HCT116 (cell line): ENCODE results near the gene LRRC74A. TPM values are rescaled to one million over a fixed set of nuclear protein-coding genes. Genes with fewer than 3 reads are reported as not detected.
A peak's percentile ranks its signal among the peaks of the same experiment; 100 is the strongest.

Experiments
- ATAC-seq: fragments of 200-7000 bp; cut with Tn5 transposase; 2 replicates; pipeline ENCODE4 v1.9.1; 2020; ENCODE audit warnings: mild to moderate bottlenecking, moderate library complexity
- BruUV-seq: library from RNA; stranded (reverse); fragments of 400-500 nt; replicated peaks from 2 replicates; lab custom pipeline; 2021; lab: Mats Ljungman, UMichigan
- CTCF ChIA-PET: fragments of 300-600 bp; sonication (Branson Sonifier 250); formaldehyde crosslinking; loops from one replicate; lab custom pipeline; 2021; ENCODE audit warnings: antibody characterized with exemption; lab: Charles Lee
- POLR2A ChIA-PET: fragments of 300-600, 350-600 bp; sonication (Branson Sonifier 250); formaldehyde crosslinking; loops from one replicate; lab custom pipeline; 2021; ENCODE audit warnings: antibody characterized with exemption; lab: Charles Lee
- RAD21 ChIA-PET, 2 experiments: fragments of 300-600 bp; sonication (Branson Sonifier 250); formaldehyde crosslinking; loops; one replicate each; lab custom pipeline; 2023; ENCODE audit warnings: low total read pairs in 2 of 2; ENCODE audit not compliant: uncharacterized antibody in 2 of 2, unreplicated experiment in 2 of 2, low non-redundant PET in 1 of 2; lab: Charles Lee
- DNase-seq: peaks from one replicate; pipeline ENCODE4 v3.0.0-alpha.2; 2010; ENCODE audit warnings: low read depth, low spot score
- H2AFZ ChIP-seq: fragments of 200-600 bp; shearing (Covaris generic), sonication (generic); 2 replicates; pipeline ENCODE4 v1.6.1; 2017; ENCODE audit warnings: low read depth, mixed run types, mixed read lengths, antibody characterized with exemption, low read length; ENCODE audit not compliant: poor library complexity, severe bottlenecking
- H3K27ac ChIP-seq: 2 replicates; pipeline ENCODE4 v1.5.1; 2012; ENCODE audit warnings: low read depth, low read length
- H3K27me3 ChIP-seq: fragments of 200-600 bp; sonication (generic); 2 replicates; pipeline ENCODE4 v1.6.1; 2016; ENCODE audit warnings: mixed run types, low read length, mixed read lengths; ENCODE audit not compliant: insufficient read depth
- H3K36me3 ChIP-seq, 2 experiments: fragments of 200-500 bp in 1 of 2; fragments of 200-600 bp in 1 of 2; sonication (Bioruptor generic) in 1 of 2; sonication (generic) in 1 of 2; 2 replicates each; pipeline versions ENCODE4 v1.5.1 to v1.6.1; 2014 to 2016; ENCODE audit warnings: low read length in 2 of 2, inconsistent platforms in 1 of 2, mixed read lengths in 1 of 2, mixed run types in 1 of 2; ENCODE audit not compliant: insufficient read depth in 2 of 2, control insufficient read depth in 1 of 2
- H3K4me1 ChIP-seq, 2 experiments: fragments of 200-600 bp in 1 of 2; sonication (generic) in 1 of 2; 2 replicates each; pipeline versions ENCODE4 v1.5.1 to v1.6.1; 2012 to 2017; ENCODE audit warnings: low read length in 2 of 2, inconsistent platforms in 1 of 2, mild to moderate bottlenecking in 1 of 2, mixed read lengths in 1 of 2, mixed run types in 1 of 2, moderate library complexity in 1 of 2; ENCODE audit not compliant: insufficient read depth in 2 of 2, control insufficient read depth in 1 of 2
- H3K4me2 ChIP-seq: fragments of 200-600 bp; sonication (generic); 2 replicates; pipeline ENCODE4 v1.6.1; 2017; ENCODE audit warnings: mixed run types, low read length, mixed read lengths
- H3K4me3 ChIP-seq, 2 experiments: fragments of 200-600 bp in 1 of 2; sonication (generic) in 1 of 2; replicated peaks in 1 of 2; 2 replicates each; pipeline ENCODE4 v1.5.1; 2011 to 2016; ENCODE audit warnings: low read length in 2 of 2, control low read depth in 1 of 2, low read depth in 1 of 2, mild to moderate bottlenecking in 1 of 2, mixed read lengths in 1 of 2, mixed run types in 1 of 2
- H3K79me2 ChIP-seq: fragments of 200-600 bp; sonication (generic); 2 replicates; pipeline ENCODE4 v1.6.1; 2017; ENCODE audit warnings: mild to moderate bottlenecking, mixed run types, low read length, moderate library complexity, mixed read lengths; ENCODE audit not compliant: insufficient read depth
- H3K9ac ChIP-seq: fragments of 200-600 bp; sonication (generic); 2 replicates; pipeline ENCODE4 v1.6.1; 2016; ENCODE audit warnings: low read length, mixed read lengths
- H3K9me2 ChIP-seq: fragments of 200-600 bp; sonication (generic), shearing (Covaris generic); 2 replicates; pipeline ENCODE4 v1.6.1; 2017; ENCODE audit warnings: mixed run types, mild to moderate bottlenecking, moderate library complexity; ENCODE audit not compliant: insufficient read depth
- H3K9me3 ChIP-seq, 2 experiments: fragments of 200-500 bp in 1 of 2; fragments of 200-600 bp in 1 of 2; sonication (Bioruptor generic) in 1 of 2; sonication (generic) in 1 of 2; 2 replicates each; pipeline ENCODE4 v1.6.1; 2014 to 2017; ENCODE audit warnings: low read length in 2 of 2, mixed read lengths in 2 of 2, inconsistent platforms in 1 of 2, low read depth in 1 of 2, mild to moderate bottlenecking in 1 of 2, mixed run types in 1 of 2, moderate library complexity in 1 of 2; ENCODE audit not compliant: control insufficient read depth in 1 of 2, insufficient read depth in 1 of 2
- H4K20me1 ChIP-seq: fragments of 200-600 bp; sonication (generic), shearing (Covaris generic); 2 replicates; pipeline ENCODE4 v1.6.1; 2017; ENCODE audit warnings: mixed run types, mild to moderate bottlenecking, moderate library complexity; ENCODE audit not compliant: insufficient read depth
- ELF1 ChIP-seq: IDR thresholded peaks from 2 replicates; pipeline ENCODE4 v1.6.1; 2012; ENCODE audit warnings: low read depth, borderline replicate concordance
- EZH2 ChIP-seq: fragments of 200-600 bp; sonication (generic); IDR thresholded peaks from 2 replicates; pipeline ENCODE4 v1.6.1; 2017; ENCODE audit warnings: antibody characterized with exemption, mixed run types
- EZH2phosphoT487 ChIP-seq: fragments of 200-600 bp; IDR thresholded peaks from 2 replicates; pipeline ENCODE4 v1.6.1; 2018; ENCODE audit warnings: antibody characterized with exemption, borderline replicate concordance
- FOSL1 ChIP-seq: IDR thresholded peaks from 2 replicates; pipeline ENCODE4 v1.6.1; 2012; ENCODE audit warnings: low read depth
- POLR2A ChIP-seq: IDR thresholded peaks from 2 replicates; pipeline ENCODE4 v1.7.0; 2011; ENCODE audit warnings: borderline replicate concordance; ENCODE audit not compliant: insufficient read depth, insufficient read length; ENCODE audit errors: extremely low read depth
- RAD21 ChIP-seq: IDR thresholded peaks from 2 replicates; pipeline ENCODE4 v1.6.1; 2012; ENCODE audit warnings: low read depth, mild to moderate bottlenecking
- SP1 ChIP-seq: IDR thresholded peaks from 2 replicates; pipeline ENCODE4 v1.6.1; 2012; ENCODE audit warnings: low read depth
- YY1 ChIP-seq: IDR thresholded peaks from 2 replicates; pipeline ENCODE4 v1.6.1; 2011; ENCODE audit warnings: low read length, low read depth, moderate library complexity, mild to moderate bottlenecking; ENCODE audit not compliant: insufficient replicate concordance; ENCODE audit errors: extremely low read depth
- ZFX ChIP-seq: fragments of 450-650 bp; IDR thresholded peaks from 2 replicates; pipeline ENCODE4 v1.6.1; 2017
- intact Hi-C: fragments of 100-400 bp; cut with micrococcal nuclease; formaldehyde crosslinking; loops from 2 replicates; pipeline ENCODE4 v1.10.0; 2022
- total RNA-seq: library from RNA; stranded (reverse); gene quantifications from one replicate; pipeline ENCODE4 v1.2.1, GENCODE V29; 2021; ENCODE audit not compliant: unreplicated experiment
- TF ChIP-seq, protein P1 (sequence below), 3 experiments: fragments of 200-600 bp in 1 of 3; sonication (generic) in 1 of 3; IDR thresholded peaks in 2 of 3; conservative IDR thresholded peaks in 1 of 3; 2 replicates each; pipeline ENCODE4 v1.5.1; 2012 to 2017; ENCODE audit warnings: low read depth in 2 of 3, low read length in 2 of 3, antibody characterized with exemption in 1 of 3, borderline replicate concordance in 1 of 3, control low read depth in 1 of 3, mild to moderate bottlenecking in 1 of 3, mixed read lengths in 1 of 3, mixed run types in 1 of 3, moderate library complexity in 1 of 3; ENCODE audit not compliant: insufficient read depth in 1 of 3
- TF ChIP-seq, protein P2 (sequence below): IDR thresholded peaks from 2 replicates; pipeline ENCODE4 v1.6.1; 2011; ENCODE audit warnings: mild to moderate bottlenecking, low read length, moderate library complexity; ENCODE audit not compliant: insufficient replicate concordance; ENCODE audit errors: extremely low read depth

The LRRC74A gene
- total RNA-seq, 1 experiment from 2014 or later: not detected

- no peak overlapping the region for H3K27ac ChIP-seq
- POLR2A ChIA-PET: interaction anchor here (1.4 kb wide), 1 partner anchor 26 kb away, joined by 5 read pairs; no protein-coding TSS in a partner anchor
Observed at GRCh38 chr14:76810953-76811400, 15.2 kb upstream of the LRRC74A start.

More at GRCh38 chr14:76810953-76811400, 15.2 kb upstream of the LRRC74A start:
- H3K9me2 ChIP-seq: no peaks in the 10 kb centered on the region
- intact Hi-C loops: no loop called here
- ChIA-PET RAD21 (no interaction called here), CTCF (interaction anchor here (0.6 to 1.7 kb wide), 3 partner anchors 27 to 167 kb away, joined by 3 to 12 read pairs (median 7); no protein-coding TSS in a partner anchor)
- BruUV-seq: no TSS peak
- H3K36me3 ChIP-seq: peaks cover 11 to 17% of the 10 kb centered on the region in 2 experiments; a peak in 2 of 4 replicates
- H3K4me2 ChIP-seq: peak overlapping the region; percentile 93
- H3K27me3 ChIP-seq: no peaks in the 10 kb centered on the region
- H4K20me1 ChIP-seq: no peaks in the 10 kb centered on the region
- ATAC-seq: peak; percentile 42
- DNase-seq: peak; percentile 13
- peaks cover 21% of the 10 kb centered on the region for H3K79me2 ChIP-seq
- H2AFZ ChIP-seq: no peak overlapping the region
- H3K9ac ChIP-seq: peak overlapping the region; percentile 88
- H3K9me3 ChIP-seq: no peaks in the 10 kb centered on the region
- TF ChIP-seq ZFX (no peak), EZH2 (no peak), ELF1 (no peak), POLR2A (no peak), RAD21 (peak; percentile 43), YY1 (no peak), FOSL1 (no peak), EZH2phosphoT487 (no peak), SP1 (no peak)
- TF ChIP-seq, protein P1, sequence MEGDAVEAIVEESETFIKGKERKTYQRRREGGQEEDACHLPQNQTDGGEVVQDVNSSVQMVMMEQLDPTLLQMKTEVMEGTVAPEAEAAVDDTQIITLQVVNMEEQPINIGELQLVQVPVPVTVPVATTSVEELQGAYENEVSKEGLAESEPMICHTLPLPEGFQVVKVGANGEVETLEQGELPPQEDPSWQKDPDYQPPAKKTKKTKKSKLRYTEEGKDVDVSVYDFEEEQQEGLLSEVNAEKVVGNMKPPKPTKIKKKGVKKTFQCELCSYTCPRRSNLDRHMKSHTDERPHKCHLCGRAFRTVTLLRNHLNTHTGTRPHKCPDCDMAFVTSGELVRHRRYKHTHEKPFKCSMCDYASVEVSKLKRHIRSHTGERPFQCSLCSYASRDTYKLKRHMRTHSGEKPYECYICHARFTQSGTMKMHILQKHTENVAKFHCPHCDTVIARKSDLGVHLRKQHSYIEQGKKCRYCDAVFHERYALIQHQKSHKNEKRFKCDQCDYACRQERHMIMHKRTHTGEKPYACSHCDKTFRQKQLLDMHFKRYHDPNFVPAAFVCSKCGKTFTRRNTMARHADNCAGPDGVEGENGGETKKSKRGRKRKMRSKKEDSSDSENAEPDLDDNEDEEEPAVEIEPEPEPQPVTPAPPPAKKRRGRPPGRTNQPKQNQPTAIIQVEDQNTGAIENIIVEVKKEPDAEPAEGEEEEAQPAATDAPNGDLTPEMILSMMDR (IDR thresholded peaks at IDR 0.05 in 2 of 3, conservative IDR thresholded peaks at IDR 0.05 in 1 of 3; ENCODE audit: borderline replicate concordance in 1 of 3, insufficient read depth in 1 of 3, low read depth in 2 of 3, low read length in 2 of 3): peak; percentile 32 to 63 (median 58); a peak in 5 of 6 replicates
- TF ChIP-seq, protein P2, sequence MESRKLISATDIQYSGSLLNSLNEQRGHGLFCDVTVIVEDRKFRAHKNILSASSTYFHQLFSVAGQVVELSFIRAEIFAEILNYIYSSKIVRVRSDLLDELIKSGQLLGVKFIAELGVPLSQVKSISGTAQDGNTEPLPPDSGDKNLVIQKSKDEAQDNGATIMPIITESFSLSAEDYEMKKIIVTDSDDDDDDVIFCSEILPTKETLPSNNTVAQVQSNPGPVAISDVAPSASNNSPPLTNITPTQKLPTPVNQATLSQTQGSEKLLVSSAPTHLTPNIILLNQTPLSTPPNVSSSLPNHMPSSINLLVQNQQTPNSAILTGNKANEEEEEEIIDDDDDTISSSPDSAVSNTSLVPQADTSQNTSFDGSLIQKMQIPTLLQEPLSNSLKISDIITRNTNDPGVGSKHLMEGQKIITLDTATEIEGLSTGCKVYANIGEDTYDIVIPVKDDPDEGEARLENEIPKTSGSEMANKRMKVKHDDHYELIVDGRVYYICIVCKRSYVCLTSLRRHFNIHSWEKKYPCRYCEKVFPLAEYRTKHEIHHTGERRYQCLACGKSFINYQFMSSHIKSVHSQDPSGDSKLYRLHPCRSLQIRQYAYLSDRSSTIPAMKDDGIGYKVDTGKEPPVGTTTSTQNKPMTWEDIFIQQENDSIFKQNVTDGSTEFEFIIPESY: no peak
- H3K4me1 ChIP-seq: peaks cover 9 to 20% of the 10 kb centered on the region in 2 experiments
- H3K4me3 ChIP-seq: peak overlapping the region; percentile 22 to 74; a peak in 3 of 4 replicates
